ENCODE results near the gene ABCA13.

- TF ChIP-seq GABPA (IDR thresholded peaks at IDR 0.05; ENCODE audit: low read depth) (no peak), CTCF (IDR thresholded peaks at IDR 0.05; ENCODE audit: insufficient read depth, low read length) (no peak), REST (IDR thresholded peaks at IDR 0.05; ENCODE audit: insufficient replicate concordance, low read depth) (no peak), POLR2AphosphoS5 (IDR thresholded peaks at IDR 0.05; ENCODE audit: low read depth) (no peak), SPI1 (IDR thresholded peaks at IDR 0.05; ENCODE audit: borderline replicate concordance, low read depth) (no peak)
Observed at GRCh38 chr7:48224042-48224441, 52.8 kb downstream of the ABCA13 start.
